Measurements from ENCODE around the gene RAPGEF1.

Gene RAPGEF1

GRCh38 chr9:131621551-131622358 is 118.1 kb downstream of the RAPGEF1 start:
- no peak for DNase-seq

GRCh38 chr9:131620764-131621520 is 118.9 kb downstream of the RAPGEF1 start:
- no peak for DNase-seq

- DNase-seq: no peak
Observed at GRCh38 chr9:131619680-131620079, 120.2 kb downstream of the RAPGEF1 start.

- DNase-seq: no peak
Observed at GRCh38 chr9:131618785-131619184, 121.1 kb downstream of the RAPGEF1 start.

GRCh38 chr9:131618071-131618479 is 121.8 kb downstream of the RAPGEF1 start:
- DNase-seq: no peak

GRCh38 chr9:131617611-131618010 is 122.3 kb downstream of the RAPGEF1 start:
- DNase-seq: no peak

GRCh38 chr9:131616983-131617604 is 122.8 kb downstream of the RAPGEF1 start:
- no peak for DNase-seq

GRCh38 chr9:131614340-131614915 is 125.4 kb downstream of the RAPGEF1 start:
- no peak for DNase-seq

- no peak for DNase-seq
Observed at GRCh38 chr9:131613921-131614320, 126.0 kb downstream of the RAPGEF1 start.

- no peak for DNase-seq
Observed at GRCh38 chr9:131612851-131613250, 127.0 kb downstream of the RAPGEF1 start.

GRCh38 chr9:131611586-131612315 is 128.1 kb downstream of the RAPGEF1 start:
- no peak for DNase-seq

- DNase-seq: no peak
Observed at GRCh38 chr9:131610231-131610761, 129.6 kb downstream of the RAPGEF1 start.

GRCh38 chr9:131609099-131609830 is 130.6 kb downstream of the RAPGEF1 start:
- no peak for DNase-seq

GRCh38 chr9:131608493-131609037 is 131.3 kb downstream of the RAPGEF1 start:
- peak; percentile 58 for DNase-seq

- DNase-seq: no peak
Observed at GRCh38 chr9:131607591-131607990, 132.3 kb downstream of the RAPGEF1 start.

GRCh38 chr9:131606896-131607567 is 132.8 kb downstream of the RAPGEF1 start:
- DNase-seq: no peak

GRCh38 chr9:131605770-131606590 is 133.9 kb downstream of the RAPGEF1 start:
- DNase-seq: no peak

GRCh38 chr9:131603711-131604439 is 136.0 kb downstream of the RAPGEF1 start:
- no peak for DNase-seq

GRCh38 chr9:131603199-131603598 is 136.7 kb downstream of the RAPGEF1 start:
- no peak for DNase-seq

Data from right kidney (tissue), 1 donor.